ENCODE results near the gene SND1.

The SND1 gene

DNA sequence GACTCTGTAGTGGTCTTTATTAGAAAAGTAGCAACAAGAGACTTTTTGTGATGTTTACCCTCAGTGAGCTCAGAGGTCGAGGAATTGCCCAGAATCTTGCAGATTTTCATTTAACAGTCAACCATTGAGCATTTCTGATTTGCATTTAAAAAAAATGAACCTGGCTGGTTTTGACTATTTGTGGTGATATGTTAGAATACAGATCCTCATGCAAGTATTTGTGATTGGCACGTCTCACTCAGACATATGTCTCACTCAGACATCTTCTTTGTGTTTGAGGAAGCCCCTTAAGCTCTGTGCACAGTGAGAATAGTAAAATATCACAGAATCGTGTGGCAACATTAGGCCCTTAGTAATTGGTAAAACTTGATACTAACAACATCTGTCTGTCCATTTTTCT is 113.2 kb downstream of the SND1 start:
- Histone ChIP-seq H3K9me3 (ENCODE audit: severe bottlenecking) (no peaks in the 10 kb centered on the region), H3K36me3 (ENCODE audit: low read depth) (peaks cover 8% of the 10 kb centered on the region), H3K4me3 (ENCODE audit: severe bottlenecking) (no peak overlapping the region), H3K27ac (ENCODE audit: poor library complexity, severe bottlenecking) (no peak overlapping the region), H3K4me1 (ENCODE audit: insufficient read depth, poor library complexity, severe bottlenecking) (peaks cover 4% of the 10 kb centered on the region), H3K27me3 (ENCODE audit: insufficient read depth, poor library complexity, severe bottlenecking) (no peaks in the 10 kb centered on the region)
- ATAC-seq (ENCODE audit: low read depth), result no peak
- no peak for DNase-seq (ENCODE audit: low spot score)
- TF ChIP-seq, protein P1, sequence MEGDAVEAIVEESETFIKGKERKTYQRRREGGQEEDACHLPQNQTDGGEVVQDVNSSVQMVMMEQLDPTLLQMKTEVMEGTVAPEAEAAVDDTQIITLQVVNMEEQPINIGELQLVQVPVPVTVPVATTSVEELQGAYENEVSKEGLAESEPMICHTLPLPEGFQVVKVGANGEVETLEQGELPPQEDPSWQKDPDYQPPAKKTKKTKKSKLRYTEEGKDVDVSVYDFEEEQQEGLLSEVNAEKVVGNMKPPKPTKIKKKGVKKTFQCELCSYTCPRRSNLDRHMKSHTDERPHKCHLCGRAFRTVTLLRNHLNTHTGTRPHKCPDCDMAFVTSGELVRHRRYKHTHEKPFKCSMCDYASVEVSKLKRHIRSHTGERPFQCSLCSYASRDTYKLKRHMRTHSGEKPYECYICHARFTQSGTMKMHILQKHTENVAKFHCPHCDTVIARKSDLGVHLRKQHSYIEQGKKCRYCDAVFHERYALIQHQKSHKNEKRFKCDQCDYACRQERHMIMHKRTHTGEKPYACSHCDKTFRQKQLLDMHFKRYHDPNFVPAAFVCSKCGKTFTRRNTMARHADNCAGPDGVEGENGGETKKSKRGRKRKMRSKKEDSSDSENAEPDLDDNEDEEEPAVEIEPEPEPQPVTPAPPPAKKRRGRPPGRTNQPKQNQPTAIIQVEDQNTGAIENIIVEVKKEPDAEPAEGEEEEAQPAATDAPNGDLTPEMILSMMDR (IDR thresholded peaks at IDR 0.05; ENCODE audit: poor library complexity, severe bottlenecking), result no peak

DNA sequence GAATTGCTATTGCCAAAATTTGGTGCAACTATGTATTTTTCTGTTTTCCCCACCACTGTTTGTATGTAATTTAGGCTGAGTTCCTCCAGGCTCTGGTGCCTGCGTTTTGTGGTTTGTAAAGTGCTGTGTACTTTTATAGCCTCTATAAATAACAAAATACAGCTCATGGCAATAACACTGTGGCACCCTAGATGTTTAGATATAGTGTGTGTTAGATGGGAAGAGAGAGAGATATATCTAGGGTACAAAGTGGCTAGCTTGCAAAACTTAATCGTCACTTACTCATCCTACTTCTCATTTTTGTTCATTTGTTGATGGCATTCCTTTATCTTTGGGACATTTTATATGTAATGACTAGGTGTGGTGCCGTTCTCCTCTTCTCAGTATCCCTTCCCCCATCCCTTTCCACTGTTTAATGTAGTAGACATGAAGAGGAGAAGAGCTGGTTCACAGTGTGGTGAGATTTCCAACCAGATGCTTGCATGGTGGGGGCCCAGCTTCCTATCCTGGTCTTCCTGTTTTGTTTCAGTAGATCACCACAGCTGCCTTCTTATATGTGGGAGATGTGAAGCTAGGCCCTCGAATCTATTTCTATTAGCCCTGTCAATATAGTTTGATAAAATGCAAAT is 115.0 kb downstream of the SND1 start:
- ATAC-seq (ENCODE audit: low read depth), result no peak

DNA sequence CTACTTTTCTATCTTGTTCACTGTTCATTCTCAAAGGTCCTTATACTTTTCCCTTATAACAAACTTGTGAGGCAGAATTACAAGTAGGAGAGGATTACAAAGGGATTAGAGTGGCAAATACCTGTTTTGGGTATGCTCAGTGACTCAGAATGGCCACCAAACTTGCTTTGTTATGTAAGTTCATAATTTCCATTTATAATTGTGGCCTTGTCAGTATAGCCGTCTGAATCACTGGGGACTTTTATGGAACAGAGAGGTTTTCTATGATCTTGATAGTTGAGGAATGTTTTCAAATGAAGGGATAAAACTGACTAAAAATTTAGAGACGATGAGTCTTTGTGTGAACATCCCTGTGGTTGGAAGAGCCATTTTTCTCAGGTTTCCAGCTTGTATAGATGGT is 116.2 kb downstream of the SND1 start:
- Histone ChIP-seq H3K27me3 (ENCODE audit: insufficient read depth, poor library complexity, severe bottlenecking) (no peaks in the 10 kb centered on the region), H3K27ac (ENCODE audit: poor library complexity, severe bottlenecking) (no peak overlapping the region), H3K9me3 (ENCODE audit: severe bottlenecking) (peaks cover 2% of the 10 kb centered on the region), H3K4me1 (ENCODE audit: insufficient read depth, poor library complexity, severe bottlenecking) (peaks cover 4% of the 10 kb centered on the region), H3K4me3 (ENCODE audit: severe bottlenecking) (no peak overlapping the region), H3K36me3 (ENCODE audit: low read depth) (peaks cover 20% of the 10 kb centered on the region)
- DNase-seq (ENCODE audit: low spot score) (no peak), ATAC-seq (ENCODE audit: low read depth) (no peak)
- TF ChIP-seq, protein P1 (IDR thresholded peaks at IDR 0.05; ENCODE audit: poor library complexity, severe bottlenecking), result no peak

More for the DNA sequence above, 115.0 kb downstream of the SND1 start:
- DNase-seq (ENCODE audit: low spot score), result no peak
- peaks cover 15% of the 10 kb centered on the region for H3K36me3 ChIP-seq (ENCODE audit: low read depth)
- H3K27me3 ChIP-seq (ENCODE audit: insufficient read depth, poor library complexity, severe bottlenecking), result no peaks in the 10 kb centered on the region
- H3K9me3 ChIP-seq (ENCODE audit: severe bottlenecking), result peaks cover 2% of the 10 kb centered on the region
- no peak overlapping the region for H3K27ac ChIP-seq (ENCODE audit: poor library complexity, severe bottlenecking)
- TF ChIP-seq, protein P1 (IDR thresholded peaks at IDR 0.05; ENCODE audit: poor library complexity, severe bottlenecking), result no peak
- peaks cover 4% of the 10 kb centered on the region for H3K4me1 ChIP-seq (ENCODE audit: insufficient read depth, poor library complexity, severe bottlenecking)
- no peak overlapping the region for H3K4me3 ChIP-seq (ENCODE audit: severe bottlenecking)

DNA sequence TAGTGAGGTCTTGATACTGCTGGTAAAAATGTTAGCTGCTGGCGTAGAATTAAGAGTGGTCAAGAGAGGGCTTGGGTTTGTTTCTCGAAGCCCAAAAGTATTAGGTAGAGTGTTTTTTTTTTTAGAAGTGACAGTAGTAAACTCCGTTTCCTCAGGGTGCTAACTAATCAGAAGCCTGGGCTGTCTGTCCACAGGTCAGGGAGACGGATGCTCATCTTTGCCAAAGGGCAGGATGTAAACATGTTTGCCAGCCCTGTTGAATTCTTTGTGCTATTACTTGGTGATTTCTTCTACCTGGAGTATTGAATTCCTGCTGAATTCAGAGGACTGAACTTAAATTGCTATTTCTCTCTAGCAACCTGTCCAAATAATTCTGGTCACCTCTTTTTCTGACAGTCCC is 117.1 kb downstream of the SND1 start:
- H3K4me1 ChIP-seq (ENCODE audit: insufficient read depth, poor library complexity, severe bottlenecking), result peaks cover 4% of the 10 kb centered on the region
- peaks cover 20% of the 10 kb centered on the region for H3K36me3 ChIP-seq (ENCODE audit: low read depth)
- peaks cover 2% of the 10 kb centered on the region for H3K9me3 ChIP-seq (ENCODE audit: severe bottlenecking)
- ATAC-seq (ENCODE audit: low read depth) (no peak), DNase-seq (ENCODE audit: low spot score) (no peak)
- H3K4me3 ChIP-seq (ENCODE audit: severe bottlenecking), result no peak overlapping the region
- no peaks in the 10 kb centered on the region for H3K27me3 ChIP-seq (ENCODE audit: insufficient read depth, poor library complexity, severe bottlenecking)
- TF ChIP-seq, protein P1 (IDR thresholded peaks at IDR 0.05; ENCODE audit: poor library complexity, severe bottlenecking), result no peak
- no peak overlapping the region for H3K27ac ChIP-seq (ENCODE audit: poor library complexity, severe bottlenecking)

DNA sequence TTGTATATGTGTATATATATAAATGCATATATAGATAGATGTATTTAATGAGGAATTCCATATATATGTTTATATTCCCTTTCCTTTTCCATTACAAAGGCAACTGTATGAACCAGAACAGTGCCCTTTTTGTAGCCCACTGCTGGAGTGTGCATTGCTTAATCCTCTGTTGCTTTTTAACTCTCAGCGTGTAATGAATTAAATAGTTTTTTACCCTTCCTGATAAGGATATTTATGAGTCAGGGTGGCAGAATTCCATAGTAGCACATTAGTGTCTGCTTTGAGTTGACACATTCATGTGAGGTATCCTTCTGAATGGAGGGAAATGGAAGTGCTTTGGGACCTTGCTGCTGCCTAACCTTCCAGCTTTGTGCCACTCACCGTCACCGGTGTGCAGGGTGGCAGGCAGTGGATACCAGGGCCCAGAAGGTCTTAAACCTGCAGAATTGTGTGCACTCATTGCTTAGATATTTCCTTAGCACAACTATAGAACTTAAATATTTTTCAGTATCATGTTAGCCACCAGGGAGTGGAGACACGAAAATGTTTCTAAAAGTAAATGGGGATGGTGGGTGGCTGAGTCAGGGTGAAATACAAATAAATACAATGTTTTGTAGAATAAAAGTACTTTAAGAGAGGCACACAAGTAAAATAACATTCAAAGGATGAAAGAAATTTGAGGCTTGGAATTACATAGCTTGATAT is 117.9 kb downstream of the SND1 start:
- Histone ChIP-seq H3K27ac (ENCODE audit: poor library complexity, severe bottlenecking) (no peak overlapping the region), H3K36me3 (ENCODE audit: low read depth) (peaks cover 20% of the 10 kb centered on the region)
- no peak for DNase-seq (ENCODE audit: low spot score)

More for the DNA sequence above, 117.9 kb downstream of the SND1 start:
- no peak for ATAC-seq (ENCODE audit: low read depth)
- H3K9me3 ChIP-seq (ENCODE audit: severe bottlenecking), result peaks cover 2% of the 10 kb centered on the region
- TF ChIP-seq, protein P1 (IDR thresholded peaks at IDR 0.05; ENCODE audit: poor library complexity, severe bottlenecking), result no peak
- peaks cover 4% of the 10 kb centered on the region for H3K4me1 ChIP-seq (ENCODE audit: insufficient read depth, poor library complexity, severe bottlenecking)
- no peak overlapping the region for H3K4me3 ChIP-seq (ENCODE audit: severe bottlenecking)
- no peaks in the 10 kb centered on the region for H3K27me3 ChIP-seq (ENCODE audit: insufficient read depth, poor library complexity, severe bottlenecking)
